GM21515 (cell line): ENCODE data around the gene PDCL2.
"Not testable (repeated sequence)": the region's sequence is repeated elsewhere in the genome, so short reads cannot be mapped to it uniquely, and the experiment has no call there.

ENCODE experiments used
- ATAC-seq: cut with Tn5 transposase; IDR thresholded peaks from one replicate; pipeline ENCODE4 v1.9.1; 2021; ENCODE audit not compliant: unreplicated experiment

Gene PDCL2

DNA sequence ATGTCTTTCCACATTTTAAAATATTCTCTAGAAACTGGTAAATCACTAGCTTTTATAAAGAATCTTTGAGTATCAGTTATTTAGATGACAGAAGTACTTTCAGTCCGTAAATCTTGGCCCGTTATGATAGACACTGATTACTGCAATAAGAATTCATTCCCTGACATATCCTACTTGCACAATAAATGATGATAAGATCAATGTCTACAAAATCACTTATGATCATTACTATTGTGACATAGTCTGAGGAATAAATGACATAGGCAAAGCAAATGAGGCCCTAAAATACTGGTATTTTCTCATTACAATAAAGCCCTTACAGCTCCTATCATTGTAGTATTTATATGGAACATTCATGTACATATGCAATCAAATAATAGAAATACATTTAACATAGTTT, 6.6 kb upstream of the PDCL2 start:
- no peak for ATAC-seq

DNA sequence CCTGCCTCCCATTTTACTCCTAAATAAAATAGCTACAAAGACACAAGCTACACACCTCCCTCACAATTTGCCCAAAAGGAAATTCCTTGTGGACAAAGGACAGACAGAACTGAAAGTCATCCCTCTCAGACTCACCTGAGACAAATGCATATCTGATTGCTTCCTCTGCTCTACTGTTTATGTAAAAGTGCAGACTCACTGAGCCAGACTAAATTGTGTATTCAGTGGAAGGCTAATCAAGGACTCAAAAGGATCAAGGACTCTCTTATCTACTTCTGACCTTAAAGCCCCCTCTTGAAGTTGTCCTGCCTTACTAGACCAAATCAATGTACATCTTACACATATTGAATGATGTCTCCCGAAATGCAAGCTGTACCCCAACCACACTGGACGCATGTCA, 3.9 kb downstream of the PDCL2 start:
- no peak for ATAC-seq

DNA sequence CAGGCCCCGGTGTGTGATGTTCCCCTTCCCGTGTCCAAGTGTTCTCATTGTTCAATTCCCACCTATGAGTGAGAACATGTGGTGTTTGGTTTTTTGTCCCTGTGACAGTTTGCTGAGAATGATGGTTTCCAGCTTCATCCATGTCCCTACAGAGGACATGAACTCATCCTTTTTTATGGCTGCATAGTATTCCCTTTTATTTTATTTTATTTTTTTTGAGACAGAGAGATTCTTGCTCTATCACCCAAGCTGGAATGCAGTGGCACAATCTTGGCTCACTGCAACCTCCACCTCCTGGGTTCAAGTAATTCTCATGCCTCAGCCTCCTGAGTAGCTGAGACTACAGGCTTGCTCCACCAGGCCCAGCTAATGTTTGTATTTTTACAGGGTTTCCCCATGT, 9.3 kb downstream of the PDCL2 start:
- ATAC-seq, result not testable (repeated sequence)

DNA sequence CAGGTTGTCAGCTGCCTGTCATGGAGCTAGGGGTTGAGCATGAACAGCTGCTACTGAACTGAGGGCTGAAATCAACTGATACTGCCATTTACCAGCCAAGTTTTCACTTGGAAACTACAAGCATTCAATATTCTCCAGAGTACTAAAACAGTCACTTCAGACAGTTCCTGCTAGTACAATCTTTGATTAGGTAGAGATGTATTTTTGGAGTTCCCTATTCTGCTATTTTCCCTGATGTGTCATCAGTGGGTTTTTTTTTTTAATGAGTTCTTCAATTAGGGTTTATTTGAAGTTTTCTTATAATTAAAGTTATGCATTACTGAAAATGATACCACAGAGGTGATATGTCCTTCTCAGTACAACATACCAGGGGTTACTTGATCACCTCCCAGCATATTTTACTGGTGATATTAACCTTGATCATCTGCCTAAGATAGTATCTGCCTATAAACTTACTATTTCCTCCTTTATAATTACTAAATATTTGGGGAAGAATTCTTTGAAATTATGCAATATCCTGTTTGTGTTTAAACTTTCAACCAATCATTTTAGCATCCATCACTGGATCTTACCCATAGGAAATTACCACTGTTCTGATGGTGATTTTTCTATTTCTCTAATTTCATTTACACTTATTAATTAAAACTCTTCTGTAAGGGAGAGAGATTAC, 13.6 kb downstream of the PDCL2 start:
- ATAC-seq, result no peak

DNA sequence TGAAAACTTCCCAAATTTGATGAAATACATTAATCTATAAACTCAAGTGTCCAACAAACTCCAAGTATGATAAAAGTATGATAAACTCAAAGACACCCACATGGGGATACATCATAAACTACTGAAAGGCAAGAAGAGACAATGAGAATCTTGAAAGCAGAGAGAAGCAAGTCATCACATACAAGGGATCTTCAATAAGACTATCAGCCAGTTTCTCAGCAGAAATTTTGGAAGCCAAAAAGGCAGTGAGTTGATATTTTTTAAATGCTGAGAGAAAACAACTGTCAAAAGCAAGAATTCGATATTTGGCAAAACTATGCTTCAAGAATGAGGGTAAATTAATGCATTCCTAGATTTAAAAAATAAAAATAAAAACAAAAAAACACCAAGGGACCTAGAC, 16.5 kb downstream of the PDCL2 start:
- no peak for ATAC-seq

DNA sequence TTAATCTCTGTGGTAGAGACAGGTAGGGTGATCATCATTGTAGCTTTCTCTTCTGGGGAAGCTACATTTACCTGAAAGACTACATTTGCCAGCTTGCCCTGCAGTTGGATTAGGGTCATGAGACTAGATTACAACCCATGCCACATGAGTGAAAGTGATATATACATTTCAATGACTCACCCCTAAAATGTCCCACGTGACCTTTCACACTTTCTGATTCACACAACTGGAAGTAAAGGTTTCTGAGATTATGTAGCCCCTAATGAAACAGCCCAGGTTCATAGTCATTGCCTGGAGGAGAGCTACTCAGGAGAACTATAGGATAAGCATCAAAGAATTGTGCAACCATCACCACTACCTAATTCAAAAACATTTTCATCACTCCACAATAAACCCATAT, 17.8 kb downstream of the PDCL2 start:
- ATAC-seq, result no peak

DNA sequence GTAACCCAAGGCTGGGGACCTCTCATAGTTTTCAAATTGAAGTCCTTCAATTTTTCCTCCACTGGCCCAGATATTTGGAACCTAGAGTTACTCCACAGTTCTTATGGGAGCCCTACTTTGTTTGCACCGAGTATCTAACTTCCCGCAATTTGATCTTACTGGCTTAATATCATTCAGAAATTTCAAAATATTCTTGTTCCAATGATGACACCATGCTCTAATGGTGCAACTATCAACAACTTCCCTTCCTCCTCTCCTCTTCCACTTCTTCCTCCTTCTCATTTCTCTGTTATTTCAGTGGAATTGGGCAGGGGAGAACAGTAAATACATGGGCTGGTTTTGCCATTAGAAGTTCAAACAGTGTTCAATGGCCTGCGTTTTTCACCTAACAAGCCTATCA, 20.2 kb downstream of the PDCL2 start:
- no peak for ATAC-seq

DNA sequence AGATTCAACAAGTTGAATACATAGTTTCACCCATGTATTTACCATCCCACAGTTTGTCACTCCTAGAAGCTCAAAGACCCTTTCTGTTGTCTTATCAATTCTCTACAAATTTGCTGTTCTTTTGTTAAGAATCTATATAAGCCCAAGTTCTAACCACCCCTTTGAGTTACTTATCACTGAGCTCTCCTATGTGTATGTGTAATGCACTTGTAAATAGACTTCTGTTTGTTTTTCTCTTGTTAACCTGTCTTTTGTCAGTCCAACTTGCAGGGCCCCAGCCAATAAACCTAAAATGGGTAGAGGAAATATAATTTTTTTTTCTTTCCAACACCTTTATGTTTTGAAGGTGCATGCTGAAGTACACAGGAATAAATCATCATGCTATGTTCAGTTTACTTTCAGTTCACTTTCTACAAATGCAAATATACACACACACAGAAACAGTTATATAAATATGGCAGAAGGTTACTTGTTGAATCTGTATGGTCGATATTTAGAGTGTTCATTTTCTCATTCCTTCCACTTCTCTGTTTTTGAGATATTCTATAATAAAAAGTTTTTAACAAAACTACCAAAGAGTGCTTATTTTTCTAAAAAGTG, 23.0 kb downstream of the PDCL2 start:
- ATAC-seq, result no peak

DNA sequence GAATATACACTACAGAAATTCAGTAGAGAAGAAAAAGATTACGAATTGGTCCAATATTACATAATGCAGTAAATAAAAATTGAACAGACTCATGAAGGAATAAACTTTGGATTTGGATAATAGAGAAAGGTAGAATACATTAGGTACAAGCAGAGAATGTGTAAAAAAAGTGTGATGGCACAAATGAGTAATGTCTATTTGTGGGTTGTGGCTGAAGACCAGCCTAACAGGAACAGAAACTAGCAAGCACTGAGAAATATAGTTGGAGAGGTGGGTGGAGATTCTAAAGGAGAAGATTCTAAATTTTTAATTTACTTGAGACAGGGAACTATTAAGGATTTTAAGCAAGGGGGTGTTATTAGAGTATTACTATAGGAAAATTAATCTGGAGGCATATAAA, 30.2 kb downstream of the PDCL2 start:
- peak; percentile 100 for ATAC-seq

DNA sequence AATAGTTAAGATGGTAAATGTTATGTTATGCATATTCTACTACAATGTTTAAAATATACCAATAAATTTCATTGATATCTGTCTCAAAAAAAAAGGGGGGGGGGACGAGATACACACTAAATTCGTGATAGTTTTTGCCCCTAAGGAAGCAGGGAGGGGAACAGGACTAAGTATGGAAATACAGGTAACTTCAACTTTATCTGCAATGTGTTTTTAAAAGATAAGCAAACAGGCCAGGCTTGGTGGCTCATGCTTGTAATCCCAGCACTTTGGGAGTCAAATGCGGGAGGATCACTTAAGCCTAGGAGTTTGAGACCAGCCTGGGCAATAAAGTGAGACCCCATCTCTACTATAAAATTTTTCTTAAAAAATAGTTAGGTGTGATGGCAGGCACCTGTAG, 31.9 kb downstream of the PDCL2 start:
- no peak for ATAC-seq

DNA sequence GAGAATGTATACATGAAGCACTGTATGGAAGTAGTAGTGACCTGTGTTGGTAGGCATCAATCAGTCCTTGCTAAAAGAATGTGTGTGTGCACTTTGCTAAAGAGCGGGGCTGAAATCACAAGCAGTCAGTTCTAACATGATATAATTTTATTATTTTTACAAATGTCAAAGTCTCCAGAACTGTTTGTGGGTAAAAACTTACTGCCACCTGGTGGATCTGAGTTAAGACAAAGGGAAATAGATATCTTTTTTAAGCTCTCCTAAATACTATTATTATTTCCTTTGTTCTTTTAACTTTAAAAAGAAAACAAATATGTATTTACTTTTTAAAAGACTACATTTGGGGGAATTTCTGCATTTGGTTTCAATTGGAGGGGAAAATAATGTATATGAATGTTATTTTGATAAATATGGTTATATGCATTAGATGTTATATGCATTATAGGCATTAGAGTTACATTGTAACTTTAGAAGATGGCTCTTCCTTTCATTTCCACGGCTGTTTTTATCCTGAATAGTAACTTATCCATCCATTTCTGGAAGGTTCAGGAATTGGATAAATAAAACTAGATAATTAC, 37.5 kb downstream of the PDCL2 start:
- ATAC-seq, result no peak

DNA sequence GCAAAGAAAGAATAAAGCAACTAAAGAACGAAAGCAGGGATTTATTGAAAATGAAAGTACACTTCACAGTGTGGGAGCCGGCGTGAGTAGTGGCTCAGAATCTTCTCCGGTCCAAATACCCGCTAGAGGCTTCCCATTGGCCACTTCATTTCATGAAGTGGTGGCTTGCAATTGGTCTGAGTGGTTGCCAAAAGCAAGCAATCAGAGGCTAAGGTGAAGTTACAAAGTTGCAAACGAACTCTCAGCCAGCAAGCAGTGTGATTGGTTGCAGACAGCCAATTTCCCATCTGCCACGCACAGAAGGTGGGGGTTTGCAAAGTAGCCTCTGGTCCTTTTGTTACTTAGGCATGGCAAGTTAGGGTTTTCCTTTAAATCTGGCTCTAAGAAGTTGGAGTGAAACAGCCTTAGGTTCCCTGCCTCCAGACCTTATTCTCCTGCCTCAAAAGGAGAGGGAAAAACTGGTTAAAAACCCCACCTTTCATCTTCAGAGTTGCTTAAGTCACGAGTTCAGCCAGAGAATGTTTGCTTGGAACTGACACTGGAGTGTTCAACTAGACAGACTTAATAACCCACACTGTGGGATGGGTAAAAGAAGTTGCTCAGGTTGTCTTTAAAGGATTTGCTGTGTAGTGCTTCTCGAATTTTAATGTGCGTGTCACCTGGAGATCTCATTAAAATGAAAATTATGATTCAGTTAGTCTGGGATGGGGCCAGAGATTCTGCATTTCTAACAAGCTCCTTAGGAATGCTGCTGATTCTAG, 38.4 kb downstream of the PDCL2 start:
- ATAC-seq, result no peak

DNA sequence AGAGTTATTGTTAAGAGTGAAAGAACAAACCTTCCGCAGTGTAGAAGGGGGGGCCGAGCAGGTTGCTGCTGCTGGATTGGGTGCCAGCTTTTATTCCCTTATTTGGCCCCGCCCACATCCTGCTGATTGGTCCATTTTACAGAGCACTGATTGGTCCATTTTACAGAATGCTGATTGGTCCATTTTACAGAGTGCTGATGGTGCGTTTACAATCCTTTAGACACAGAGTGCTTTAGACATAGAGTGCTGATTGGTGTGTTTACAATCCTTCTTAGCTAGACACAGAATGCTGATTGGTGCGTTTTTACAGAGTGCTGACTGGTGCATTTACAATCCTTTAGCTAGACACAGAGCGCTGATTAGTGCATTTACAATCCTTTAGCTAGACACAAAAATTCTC, 40.1 kb downstream of the PDCL2 start:
- not testable (repeated sequence) for ATAC-seq

DNA sequence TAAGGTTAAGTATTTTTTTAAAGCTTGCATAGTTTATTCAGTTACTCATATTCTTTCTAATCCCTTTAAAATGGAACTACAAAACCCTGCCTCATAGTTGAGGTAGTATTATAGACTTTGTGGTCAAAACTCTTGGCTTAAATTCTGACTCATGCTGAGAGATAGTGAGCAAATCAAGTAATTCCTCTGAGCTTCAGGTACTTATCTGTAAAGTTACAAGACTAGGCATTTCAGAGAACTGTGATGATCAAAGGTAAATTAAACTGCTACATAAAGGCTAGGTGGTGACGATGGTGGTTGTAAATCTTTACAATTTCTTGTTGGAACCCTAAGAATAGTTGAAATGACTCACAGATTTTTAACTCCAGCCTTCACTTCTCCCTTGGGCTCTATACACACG, 42.2 kb downstream of the PDCL2 start:
- no peak for ATAC-seq

DNA sequence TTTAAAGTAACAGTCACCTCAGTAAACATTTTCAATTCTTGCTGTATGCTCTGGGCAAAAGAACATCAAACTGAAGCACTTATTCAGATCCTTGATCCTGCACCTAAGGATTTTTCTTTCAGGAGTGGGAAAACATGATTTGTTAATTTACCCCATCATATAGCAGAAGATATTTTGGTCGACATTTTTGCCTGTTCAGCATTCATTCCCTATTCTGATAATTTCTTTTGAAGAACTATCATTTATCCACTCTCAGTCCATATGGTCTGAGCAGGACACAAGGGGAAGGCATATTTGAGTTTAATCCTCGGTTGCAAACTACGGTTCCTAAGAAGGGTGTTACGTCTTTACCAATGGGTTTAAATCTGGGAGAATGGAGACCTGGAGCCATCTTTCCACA, 44.1 kb downstream of the PDCL2 start:
- ATAC-seq, result no peak

DNA sequence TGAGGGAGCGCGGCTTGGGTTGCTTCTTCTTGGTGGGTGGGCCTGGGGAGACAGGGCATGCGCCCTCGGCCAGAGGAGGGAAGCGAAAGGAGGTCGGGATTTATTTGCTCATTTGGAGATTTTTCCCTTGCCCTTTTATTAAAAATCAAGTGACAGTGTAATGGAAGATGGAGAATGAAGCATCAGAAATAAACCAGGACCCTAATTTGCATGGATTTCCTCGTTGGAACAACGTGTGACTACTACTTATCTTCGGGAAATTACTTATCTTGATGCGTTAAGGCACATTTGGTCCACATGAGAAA, 44.6 kb downstream of the PDCL2 start:
- ATAC-seq, result no peak

DNA sequence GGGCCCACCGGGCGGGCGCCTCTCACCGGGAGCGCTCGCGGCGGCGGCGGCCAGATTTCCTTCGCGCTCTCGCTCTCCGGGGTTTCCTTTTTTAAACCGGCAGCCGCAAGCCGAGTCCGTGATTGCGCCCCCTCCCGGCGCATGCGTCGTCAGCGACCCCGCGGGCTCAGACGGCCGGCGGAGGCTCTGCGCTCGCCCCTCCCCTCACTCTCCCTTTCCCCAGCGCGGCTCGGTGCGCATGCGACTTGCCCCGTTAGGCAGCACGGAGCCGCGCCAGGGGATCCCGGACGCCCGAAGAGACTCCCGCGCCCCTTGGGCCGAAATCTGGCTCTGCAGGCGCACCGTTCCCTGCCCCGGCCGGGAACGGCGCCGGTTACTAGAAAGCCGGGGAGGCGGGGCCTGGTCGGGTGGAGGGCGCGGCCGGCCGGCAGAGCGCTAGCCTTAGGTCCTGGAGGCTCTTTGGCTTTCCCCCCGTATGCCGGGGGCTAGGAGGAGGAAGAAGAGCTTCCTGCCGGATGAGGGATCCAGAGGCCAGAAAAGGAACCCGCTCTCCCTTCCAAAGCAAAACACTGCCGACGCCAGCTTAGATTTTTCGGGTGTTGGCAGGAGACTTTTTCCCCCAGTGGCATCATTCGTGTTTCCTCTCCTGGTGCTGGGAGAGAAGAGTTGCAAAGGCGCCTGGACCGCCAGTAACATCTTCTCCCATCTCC, 45.1 kb downstream of the PDCL2 start, which contains the start of gene CLOCK:
Gene CLOCK, minus strand, starts transcription at position 154 of the 710 bp plus-strand sequence. CDS start 64,124 bp downstream, outside the sequence.
- ATAC-seq, result peak; percentile 72

DNA sequence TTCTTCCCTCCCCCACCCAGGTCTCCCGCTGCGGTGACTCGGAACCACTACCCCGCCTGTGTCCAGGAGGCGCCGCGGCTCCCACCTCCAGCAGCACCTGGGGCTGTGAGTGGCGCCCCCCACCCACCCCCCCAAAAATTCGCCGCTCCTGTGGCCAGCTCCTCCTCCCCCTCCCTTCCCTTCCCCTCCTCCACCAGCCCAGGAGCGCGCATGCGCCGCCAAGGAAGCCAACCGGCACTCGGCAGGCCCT, 45.6 kb downstream of the PDCL2 start:
- ATAC-seq, result peak; percentile 48

DNA sequence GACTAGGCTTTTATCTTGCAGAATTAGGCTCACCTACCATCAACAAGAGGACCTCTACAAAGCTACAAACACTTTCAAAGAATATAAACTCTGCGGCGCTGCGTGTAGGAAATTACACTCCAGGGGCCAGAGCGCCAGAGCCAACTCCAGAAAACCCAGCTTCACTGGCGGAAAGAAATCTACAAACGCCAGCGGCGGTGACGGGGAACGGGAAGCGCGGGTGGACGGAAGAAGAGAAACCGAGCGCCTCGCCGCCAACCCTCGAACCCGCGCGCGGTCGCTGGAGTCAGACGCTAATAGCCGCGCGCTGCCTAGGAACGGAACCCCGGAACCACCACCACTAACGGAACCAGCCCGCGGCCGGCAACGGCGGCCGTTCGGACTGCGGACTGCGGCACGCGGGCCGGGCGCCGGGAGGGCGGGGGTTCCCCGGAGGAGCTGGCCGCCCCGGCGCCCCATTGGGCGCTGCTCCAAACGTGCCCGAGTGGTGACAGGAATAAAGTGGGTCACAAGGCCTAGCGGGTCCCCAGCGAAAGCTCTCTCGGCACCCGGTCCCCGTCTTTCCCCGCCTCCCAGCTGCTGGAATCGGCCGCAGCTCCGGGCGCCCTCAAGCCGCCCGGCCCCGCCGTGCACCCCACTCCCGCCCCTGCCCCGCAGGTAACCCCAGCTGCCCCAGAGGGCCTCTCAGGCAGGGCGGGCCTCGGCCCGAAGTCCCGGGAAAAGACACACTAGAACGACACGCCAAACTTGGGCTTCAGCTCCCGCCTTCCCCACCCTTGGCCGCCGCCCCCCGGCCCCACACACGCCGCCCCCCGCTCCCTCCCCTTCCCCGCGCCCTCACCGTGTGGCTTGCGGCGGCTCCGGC, 46.2 kb downstream of the PDCL2 start:
- peak; percentile 45 for ATAC-seq

DNA sequence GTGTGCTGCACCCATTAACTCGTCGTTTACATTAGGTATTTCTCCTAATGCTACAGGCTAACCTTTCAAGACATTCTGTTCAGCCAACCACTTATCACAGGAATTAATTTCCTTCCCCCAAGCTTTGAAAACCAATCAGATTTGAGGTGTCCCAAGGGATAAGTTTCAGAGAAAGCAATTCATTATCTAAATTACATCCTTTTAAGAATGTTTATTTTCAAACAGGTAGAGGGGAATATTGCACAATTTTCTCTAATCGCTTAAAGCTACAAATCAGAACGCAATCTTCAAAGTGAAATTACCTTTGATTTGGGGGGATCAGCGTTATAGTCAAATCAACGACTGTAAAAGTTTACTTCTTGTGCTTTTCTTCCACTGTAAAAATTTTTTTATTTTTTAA, 46.9 kb downstream of the PDCL2 start:
- no peak for ATAC-seq

DNA sequence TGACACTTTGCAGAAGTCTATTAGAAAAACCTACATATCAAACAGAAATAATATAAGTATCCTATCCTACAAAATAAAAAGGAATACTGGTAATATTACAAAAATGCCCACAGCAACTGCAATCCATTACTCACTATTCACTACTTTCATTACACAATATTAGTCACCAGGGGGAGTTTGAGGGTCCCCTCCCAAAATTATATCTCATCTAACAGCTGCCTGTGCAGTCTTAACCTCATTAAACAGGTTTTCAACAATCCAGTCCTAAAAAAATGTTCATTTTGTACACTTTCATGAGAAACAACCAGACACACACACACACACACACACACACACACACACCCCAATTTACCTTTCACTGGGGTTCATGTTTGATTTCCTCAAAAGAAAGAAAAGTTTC, 48.2 kb downstream of the PDCL2 start:
- ATAC-seq, result no peak
